Activated CD4-positive, alpha-beta T cell treated with anti-CD3 and anti-CD28 coated beads, Interleukin-2, Interleukin-6, amounts not matched to agents 100 ng/mL and 50 ng/mL, durations not matched to agents 16 hours and 8 hours (primary cell): ENCODE results near the gene KASH5.

Experiments
- DNase-seq: peaks from one replicate; pipeline ENCODE4 v3.0.0-alpha.2; 2020

Gene KASH5

GRCh38 chr19:49387936-49388372, at the start of gene KASH5:
Gene KASH5, plus strand, starts transcription at chr19:49388249. Its CDS starts 2,635 bp downstream, at chr19:49390884.
- peak; percentile 66 for DNase-seq

GRCh38 chr19:49338691-49339300, 49.3 kb upstream of the KASH5 start:
- DNase-seq: no peak

GRCh38 chr19:49339301-49340068, 48.6 kb upstream of the KASH5 start:
- DNase-seq: no peak

GRCh38 chr19:49340069-49340864, 47.8 kb upstream of the KASH5 start:
- DNase-seq: no peak

DNA sequence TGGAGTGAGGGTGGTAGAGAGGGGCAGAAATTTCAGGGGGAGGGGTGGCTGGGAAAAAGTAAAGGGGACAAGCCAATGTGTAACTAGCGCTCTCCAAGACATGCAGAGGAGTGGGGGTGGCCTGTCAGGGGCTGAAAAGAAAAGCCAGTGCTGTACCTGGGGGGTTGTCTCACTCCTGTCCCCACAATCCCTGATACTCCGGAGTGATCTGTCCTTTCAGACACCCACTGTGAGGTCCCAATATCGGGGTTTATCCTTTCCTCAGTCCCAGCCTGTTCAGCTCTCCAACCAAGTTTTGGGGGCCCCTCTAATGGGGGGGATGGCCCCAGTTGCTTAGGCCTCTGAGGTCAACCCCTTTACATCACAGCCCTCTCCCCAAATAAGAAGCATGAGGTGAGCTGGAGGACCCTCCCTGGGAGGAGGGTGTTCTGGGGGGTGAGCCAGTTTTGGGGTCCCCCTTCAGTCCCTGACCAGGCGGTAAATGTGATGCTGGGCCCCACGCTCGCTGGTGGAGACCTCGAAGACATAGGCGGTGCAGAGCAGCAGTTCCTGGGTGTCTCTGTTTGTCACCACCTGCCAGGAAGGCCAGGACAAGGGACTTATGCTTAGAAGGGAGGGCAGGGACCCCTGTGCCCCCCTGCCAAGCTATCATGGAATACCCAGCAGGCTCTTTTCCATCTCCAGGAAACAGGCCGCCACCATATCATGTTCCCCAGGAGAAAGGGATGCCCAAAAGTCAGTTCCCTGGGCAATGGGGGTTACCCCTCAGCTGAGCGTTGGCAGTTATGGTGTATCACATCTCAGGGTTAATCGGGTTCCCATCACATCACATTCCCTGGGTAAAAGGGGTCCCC, 47.0 kb upstream of the KASH5 start:
- DNase-seq: no peak

DNA sequence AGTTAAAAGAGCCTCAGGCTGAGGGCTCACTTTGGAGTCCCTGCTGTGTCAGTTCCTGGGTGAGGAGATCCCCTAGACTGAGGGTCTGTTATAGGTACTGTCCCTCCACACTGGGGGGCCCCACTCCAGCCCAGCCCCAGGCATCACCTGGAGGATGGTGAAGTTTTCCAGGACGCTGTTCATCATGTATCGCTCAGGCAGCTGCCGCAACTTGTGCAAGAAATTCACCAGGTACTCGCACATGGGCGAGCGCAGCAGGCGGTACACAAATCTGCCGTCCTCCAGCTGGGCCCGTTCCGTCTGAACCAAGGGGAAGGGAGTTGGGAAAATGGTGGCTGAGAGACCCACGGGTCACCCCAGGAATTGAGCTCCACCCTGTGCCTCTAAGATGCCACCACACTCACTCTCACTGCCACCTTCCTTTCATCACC, 45.7 kb upstream of the KASH5 start:
- DNase-seq: no peak

DNA sequence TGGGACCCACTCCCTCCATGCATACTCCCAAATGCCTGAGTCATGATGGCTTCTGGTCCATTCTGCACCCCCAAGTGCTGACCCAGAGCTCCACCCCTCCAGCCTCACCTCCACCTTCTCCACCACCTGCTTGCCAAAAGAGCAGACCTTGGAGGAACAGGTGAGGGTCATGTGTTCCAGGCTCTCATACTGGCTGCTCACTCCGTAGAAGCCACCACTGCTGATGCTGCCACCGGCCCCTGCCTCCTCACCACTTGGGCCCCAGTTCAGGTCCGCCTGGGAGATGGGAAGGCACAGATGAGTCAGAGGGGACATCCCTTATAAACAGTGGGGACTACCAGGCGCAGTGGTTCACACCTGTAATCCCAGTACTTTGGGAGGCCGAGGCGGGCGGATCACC, 44.9 kb upstream of the KASH5 start:
- DNase-seq: no peak

DNA sequence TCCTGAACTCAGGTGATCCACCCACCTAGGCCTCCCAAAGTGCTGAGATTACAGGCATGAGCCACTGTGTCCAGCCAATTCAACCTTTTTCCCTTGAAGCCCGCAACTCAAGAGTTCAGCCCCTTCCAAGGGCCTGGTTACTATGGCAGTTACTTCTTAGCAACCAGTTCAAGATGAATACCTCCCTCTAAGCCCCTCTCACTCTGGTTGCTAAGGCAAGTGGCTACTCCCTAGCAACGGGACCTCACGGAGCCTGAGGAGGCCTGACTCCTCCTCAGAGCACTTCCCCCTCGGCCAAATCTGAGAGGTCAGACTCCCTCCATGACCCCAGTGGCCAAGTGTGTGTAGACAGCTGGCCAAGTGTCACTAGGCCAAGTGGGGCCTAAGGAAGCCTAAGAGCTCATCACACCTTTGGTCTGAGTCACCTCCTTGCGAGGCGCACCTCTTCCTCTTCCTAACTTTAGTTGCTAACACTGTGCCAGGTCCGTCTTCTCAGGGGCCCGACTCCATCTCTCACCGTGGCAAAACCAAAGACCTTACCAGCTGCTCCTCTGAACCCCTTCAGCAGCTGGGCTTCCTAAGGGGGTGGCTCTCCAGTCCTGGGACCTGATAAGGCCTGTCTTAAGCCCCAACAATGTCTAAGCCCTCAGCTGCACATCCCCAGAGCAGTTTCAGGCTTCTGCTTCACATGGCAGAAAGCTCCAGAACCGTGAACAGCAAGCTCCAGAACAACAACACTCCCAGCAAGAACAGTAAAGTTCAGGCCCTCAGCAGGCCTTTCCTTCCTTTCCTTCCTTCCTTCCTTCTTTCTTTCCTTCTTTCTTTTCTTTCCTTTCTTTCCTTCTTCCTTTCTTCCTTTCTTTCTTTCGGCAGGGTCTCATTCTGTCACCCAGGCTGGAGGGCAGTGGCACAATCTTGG, 43.3 kb upstream of the KASH5 start:
- no peak for DNase-seq

DNA sequence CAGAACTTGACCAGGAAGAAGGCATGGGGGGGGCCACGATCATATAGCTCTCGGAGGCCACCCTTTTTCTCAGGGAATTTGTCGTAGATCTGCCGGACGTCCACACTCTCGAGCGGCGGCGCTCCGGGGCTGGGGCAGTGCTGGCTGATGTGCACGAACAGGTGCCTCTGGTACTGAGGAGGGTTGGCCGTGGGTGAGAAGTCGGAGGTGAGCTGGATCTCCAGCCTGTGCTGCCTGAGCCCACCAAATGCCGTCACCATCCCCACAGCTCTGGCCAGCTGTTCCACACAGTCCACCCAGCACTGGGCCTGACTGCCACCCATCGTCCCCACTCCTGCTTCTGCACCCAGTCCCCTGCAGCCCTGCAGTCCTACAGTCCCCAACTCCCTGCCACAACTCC, 40.9 kb upstream of the KASH5 start:
- no peak for DNase-seq

DNA sequence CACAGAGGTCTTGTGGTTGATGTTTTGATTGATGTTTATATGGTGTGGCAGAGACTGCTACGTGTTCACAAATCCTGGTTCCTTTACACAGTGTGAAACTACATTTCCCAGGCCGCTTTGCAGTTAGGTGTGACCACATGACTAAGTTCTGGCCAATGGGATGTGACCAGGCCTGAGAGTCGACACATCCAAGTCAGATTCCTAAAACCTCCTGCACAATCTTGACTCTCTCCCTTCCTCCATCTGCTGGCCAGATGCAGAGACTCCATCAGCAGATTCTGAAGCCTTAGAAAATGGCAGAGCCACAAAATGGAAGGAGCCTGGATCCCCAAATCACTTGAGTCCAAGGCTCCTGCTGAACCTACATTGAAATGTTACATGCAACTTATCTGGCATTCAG, 40.2 kb upstream of the KASH5 start:
- peak; percentile 36 for DNase-seq

- no peak for DNase-seq
Observed at GRCh38 chr19:49348305-49349189, 39.5 kb upstream of the KASH5 start.

DNA sequence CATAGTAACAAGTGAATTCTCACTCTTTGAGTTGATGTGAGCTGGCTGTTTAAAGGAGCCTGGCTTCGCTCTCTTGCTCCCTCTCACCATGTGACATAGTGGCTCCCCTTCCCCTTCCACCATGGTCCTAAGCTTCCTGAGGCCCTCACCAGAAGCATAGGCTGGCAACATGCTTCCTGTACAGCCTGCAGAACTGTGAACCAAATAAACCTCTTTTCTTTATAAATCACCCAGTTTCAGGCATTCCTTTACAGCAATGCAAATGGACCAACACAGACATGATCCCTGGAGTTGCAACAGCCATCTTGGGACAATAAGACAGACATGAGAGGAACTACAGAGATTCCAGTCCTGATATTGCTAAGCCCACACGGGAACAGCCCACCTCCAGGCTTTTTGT, 38.5 kb upstream of the KASH5 start:
- DNase-seq: no peak

DNA sequence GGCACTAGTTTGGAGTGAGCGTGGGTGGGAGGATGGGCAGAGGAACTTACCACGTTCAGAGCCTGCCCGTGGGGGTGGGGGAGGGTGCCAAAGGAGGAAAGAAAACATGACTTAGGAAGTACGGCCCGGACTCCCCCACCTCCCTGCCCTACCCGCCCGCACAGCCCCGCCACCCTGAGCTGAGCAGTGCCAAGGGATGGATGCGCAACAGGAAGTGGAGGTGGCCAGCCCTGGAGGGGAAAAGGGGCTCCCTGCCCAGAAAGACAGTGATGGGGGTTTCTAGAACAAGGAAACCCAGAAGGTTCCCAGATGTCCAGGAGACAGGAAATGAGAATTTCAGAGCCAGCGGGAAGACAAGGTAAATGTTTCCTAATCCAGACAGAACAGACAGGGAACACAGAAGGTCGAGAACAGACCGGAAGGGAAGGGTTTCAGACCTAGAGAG, 32.1 kb upstream of the KASH5 start:
- no peak for DNase-seq

GRCh38 chr19:49356382-49356781, 31.7 kb upstream of the KASH5 start:
- DNase-seq: no peak

DNA sequence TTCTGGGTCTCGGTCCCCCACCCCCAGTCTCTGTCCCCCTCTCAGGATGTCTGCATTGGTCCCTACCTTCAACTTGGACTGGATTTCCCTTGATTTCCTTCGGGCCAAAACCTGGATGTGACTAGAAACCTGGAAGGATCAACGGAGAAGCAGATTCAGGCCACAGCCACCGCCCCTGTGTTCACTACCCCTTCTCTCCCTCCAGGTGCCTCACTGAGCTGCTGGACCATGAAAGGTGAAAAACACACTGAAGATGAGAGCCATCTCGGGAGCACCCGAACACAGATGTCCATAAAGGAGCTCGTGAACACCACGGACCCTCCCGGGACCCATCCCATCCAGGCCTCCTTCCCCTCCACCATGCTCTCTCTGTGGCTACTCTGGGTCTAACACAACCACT, 30.9 kb upstream of the KASH5 start:
- no peak for DNase-seq

GRCh38 chr19:49359851-49360820, 27.9 kb upstream of the KASH5 start:
- DNase-seq: no peak

GRCh38 chr19:49361438-49362047, 26.5 kb upstream of the KASH5 start:
- no peak for DNase-seq

DNA sequence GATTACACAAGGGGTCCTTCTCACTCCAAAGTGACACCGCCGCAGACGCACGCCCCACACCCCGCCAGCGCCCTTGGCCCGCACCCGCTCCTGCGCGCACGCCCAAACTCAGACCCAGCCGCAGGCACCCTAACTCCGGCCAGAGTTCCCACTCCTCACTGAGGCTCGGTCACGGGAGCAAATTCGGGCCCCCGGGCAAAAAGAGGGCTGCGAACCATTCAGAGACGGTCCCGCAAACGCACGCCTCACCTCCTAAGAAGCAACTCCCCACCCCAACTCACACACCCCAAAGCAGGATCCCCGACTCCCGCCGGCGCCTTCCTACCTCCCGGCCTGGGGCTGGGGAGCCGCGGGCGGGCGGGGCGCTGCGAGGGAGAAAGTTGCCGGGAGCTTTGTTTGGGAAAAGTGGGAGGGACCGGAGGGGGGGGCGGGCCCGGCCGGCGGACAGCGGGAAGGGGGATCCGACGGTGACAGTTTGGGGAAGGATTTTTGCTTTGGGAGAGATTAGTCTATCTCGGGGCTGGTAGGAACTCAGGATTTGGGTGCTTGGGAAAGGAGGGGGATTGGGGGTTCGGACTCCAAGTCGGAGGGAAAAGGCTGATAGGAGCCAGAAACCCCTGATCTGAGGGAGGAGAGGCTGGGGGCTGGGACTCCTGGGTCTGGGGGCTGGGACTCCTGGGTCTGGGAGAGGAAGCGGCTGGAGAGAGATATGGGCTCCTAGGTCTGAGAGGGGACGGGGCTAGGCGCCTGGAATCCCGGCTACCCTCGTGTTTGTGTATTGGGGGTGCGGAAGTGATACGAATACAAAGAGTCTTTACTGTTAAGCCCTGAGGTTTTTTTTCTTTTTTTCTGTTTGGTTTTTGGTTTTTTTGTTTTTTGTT, 25.8 kb upstream of the KASH5 start, which contains the start of gene TEAD2:
Gene TEAD2 (minus strand): TSS at position 369 of the 881 bp plus-strand sequence. CDS start 2,341 bp downstream, outside the sequence.
- no peak for DNase-seq
